Fibroblast of lung (primary cell): Measurements from ENCODE around the gene MRPS34. TPM values are rescaled to one million over a fixed set of nuclear protein-coding genes. Genes with fewer than 3 reads are reported as not detected.

Source experiments
- DNase-seq, 2 donors: peaks; one replicate each; pipeline versions ENCODE4 v3.0.0 to v3.0.0-alpha.2; 2010; ENCODE audit warnings: low read depth in 2 of 2
- H2AFZ ChIP-seq: 2 replicates; pipeline ENCODE4 v1.5.1; 2012; ENCODE audit warnings: low read length, control low read depth, inconsistent platforms
- H3K27ac ChIP-seq: 2 replicates; pipeline ENCODE4 v1.5.1; 2011; ENCODE audit warnings: low read length, control low read depth; ENCODE audit not compliant: insufficient read depth
- H3K27me3 ChIP-seq: 2 replicates; pipeline ENCODE4 v1.5.1; 2011; ENCODE audit warnings: mild to moderate bottlenecking, low read length; ENCODE audit not compliant: control insufficient read depth, insufficient read depth
- H3K36me3 ChIP-seq: 2 replicates; pipeline ENCODE4 v1.5.1; 2011; ENCODE audit warnings: low read length; ENCODE audit not compliant: control insufficient read depth, insufficient read depth
- H3K4me1 ChIP-seq: 2 replicates; pipeline ENCODE4 v1.5.1; 2011; ENCODE audit warnings: low read length; ENCODE audit not compliant: control insufficient read depth, insufficient read depth; ENCODE audit errors: extremely low read depth
- H3K4me2 ChIP-seq: 2 replicates; pipeline ENCODE4 v1.5.1; 2011; ENCODE audit warnings: low read length, control low read depth; ENCODE audit not compliant: insufficient read depth; ENCODE audit errors: extremely low read depth
- H3K4me3 ChIP-seq, 4 experiments: fragments of 200-600 bp in 1 of 4; sonication (generic) in 1 of 4; replicated peaks in 1 of 4; 2 replicates each; pipeline ENCODE4 v1.5.1; 2011 to 2016; ENCODE audit warnings: low read length in 4 of 4, low read depth in 3 of 4, mild to moderate bottlenecking in 3 of 4, control low read depth in 2 of 4, inconsistent platforms in 1 of 4, mixed read lengths in 1 of 4; ENCODE audit not compliant: insufficient read depth in 1 of 4; ENCODE audit errors: control extremely low read depth in 1 of 4
- H3K79me2 ChIP-seq: 2 replicates; pipeline ENCODE4 v1.5.1; 2012; ENCODE audit warnings: mild to moderate bottlenecking, low read length, inconsistent platforms; ENCODE audit not compliant: control insufficient read depth, insufficient read depth
- H3K9ac ChIP-seq: 2 replicates; pipeline ENCODE4 v1.5.1; 2011; ENCODE audit warnings: mild to moderate bottlenecking, low read length, control low read depth; ENCODE audit not compliant: insufficient read depth
- H3K9me3 ChIP-seq: 2 replicates; pipeline ENCODE4 v1.5.1; 2012; ENCODE audit warnings: low read depth, low read length; ENCODE audit not compliant: control insufficient read depth, insufficient read depth
- H4K20me1 ChIP-seq: 2 replicates; pipeline ENCODE4 v1.5.1; 2011; ENCODE audit warnings: low read length; ENCODE audit not compliant: control insufficient read depth, insufficient read depth; ENCODE audit errors: extremely low read depth
- EZH2 ChIP-seq: IDR thresholded peaks from 2 replicates; pipeline ENCODE4 v1.5.1; 2012; ENCODE audit warnings: low read length, control low read depth, mild to moderate bottlenecking; ENCODE audit errors: missing control alignments
- polyA plus RNA-seq, 2 donors: library from polyadenylated mRNA; depleted of rRNA in 1 of 2; stranded (reverse) in 1 of 2; unstranded in 1 of 2; fragments of >200 nt; gene quantifications; 2 replicates each; pipeline ENCODE4 v1.2.1, GENCODE V29; 2011 to 2012; ENCODE audit warnings: missing spikeins in 1 of 2
- total RNA-seq: library from RNA; depleted of rRNA; stranded (reverse); fragments of >200 nt; gene quantifications from 2 replicates; pipeline ENCODE4 v1.2.1, GENCODE V29; 2014
- TF ChIP-seq, protein P1 (sequence below), 2 donors: IDR thresholded peaks in 1 of 2; conservative IDR thresholded peaks in 1 of 2; 1 replicate in 1 of 2; 2 replicates in 1 of 2; pipeline ENCODE4 v1.5.1; 2011 to 2012; ENCODE audit warnings: low read length in 2 of 2, control low read depth in 1 of 2, inconsistent platforms in 1 of 2, low read depth in 1 of 2, mild to moderate bottlenecking in 1 of 2

Gene MRPS34
- total and polyA plus RNA-seq, 2 donors (not counting 1 experiment from before 2014, with no cell fraction given): 40.1 to 74.3 TPM

DNA sequence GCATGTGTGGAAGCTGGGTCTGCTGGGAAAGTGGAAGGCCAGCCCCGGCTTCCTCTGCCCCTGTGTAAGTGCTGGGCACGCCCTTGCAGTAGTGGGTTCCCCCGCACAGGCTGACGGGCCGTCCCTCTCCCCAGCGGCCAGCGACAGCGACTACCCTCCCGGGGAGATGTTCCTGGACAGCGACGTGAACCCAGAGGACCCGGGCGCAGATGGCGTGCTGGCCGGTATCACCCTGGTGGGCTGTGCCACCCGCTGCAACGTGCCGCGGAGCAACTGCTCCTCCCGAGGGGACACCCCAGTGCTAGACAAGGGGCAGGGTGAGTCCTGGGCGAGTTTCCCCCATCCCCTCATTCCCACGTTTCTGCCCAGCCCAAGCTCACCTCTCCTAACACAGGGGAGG is 7.1 kb downstream of the MRPS34 start:
- H3K36me3 ChIP-seq: peaks cover 54% of the 10 kb centered on the region
- H3K9ac ChIP-seq: no peak overlapping the region

DNA sequence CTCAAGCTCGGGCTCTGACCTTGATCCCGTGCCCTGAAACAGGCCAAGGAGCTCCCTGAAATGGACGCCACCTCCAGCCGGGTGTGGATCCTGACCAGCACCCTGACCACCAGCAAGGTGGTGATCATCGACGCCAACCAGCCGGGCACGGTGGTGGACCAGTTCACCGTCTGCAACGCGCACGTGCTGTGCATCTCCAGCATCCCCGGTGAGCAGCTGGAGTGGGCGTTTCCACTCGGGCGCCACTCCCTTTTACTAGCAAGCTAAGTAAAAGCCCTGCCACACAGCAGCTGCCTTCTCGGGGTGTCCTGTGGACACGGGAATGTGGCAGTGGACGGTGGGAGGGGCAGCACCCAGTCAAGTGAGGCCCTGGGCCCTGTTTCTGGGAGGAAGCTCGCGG is 8.0 kb downstream of the MRPS34 start:
- Histone ChIP-seq H4K20me1 (no peaks in the 10 kb centered on the region), H3K27ac (no peak overlapping the region), H3K9me3 (no peaks in the 10 kb centered on the region), H2AFZ (no peak overlapping the region), H3K27me3 (no peaks in the 10 kb centered on the region), H3K79me2 (no peaks in the 10 kb centered on the region), H3K9ac (no peak overlapping the region), H3K36me3 (peaks cover 57% of the 10 kb centered on the region), H3K4me1 (no peaks in the 10 kb centered on the region), H3K4me2 (no peak overlapping the region), H3K4me3 (no peak overlapping the region)
- DNase-seq: no peak
- TF ChIP-seq, protein P1, sequence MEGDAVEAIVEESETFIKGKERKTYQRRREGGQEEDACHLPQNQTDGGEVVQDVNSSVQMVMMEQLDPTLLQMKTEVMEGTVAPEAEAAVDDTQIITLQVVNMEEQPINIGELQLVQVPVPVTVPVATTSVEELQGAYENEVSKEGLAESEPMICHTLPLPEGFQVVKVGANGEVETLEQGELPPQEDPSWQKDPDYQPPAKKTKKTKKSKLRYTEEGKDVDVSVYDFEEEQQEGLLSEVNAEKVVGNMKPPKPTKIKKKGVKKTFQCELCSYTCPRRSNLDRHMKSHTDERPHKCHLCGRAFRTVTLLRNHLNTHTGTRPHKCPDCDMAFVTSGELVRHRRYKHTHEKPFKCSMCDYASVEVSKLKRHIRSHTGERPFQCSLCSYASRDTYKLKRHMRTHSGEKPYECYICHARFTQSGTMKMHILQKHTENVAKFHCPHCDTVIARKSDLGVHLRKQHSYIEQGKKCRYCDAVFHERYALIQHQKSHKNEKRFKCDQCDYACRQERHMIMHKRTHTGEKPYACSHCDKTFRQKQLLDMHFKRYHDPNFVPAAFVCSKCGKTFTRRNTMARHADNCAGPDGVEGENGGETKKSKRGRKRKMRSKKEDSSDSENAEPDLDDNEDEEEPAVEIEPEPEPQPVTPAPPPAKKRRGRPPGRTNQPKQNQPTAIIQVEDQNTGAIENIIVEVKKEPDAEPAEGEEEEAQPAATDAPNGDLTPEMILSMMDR (conservative IDR thresholded peaks at IDR 0.05 in 1 of 2, IDR thresholded peaks at IDR 0.05 in 1 of 2; ENCODE audit: low read depth in 1 of 2, low read length in 2 of 2): no peak
- no peak for TF ChIP-seq EZH2

More for the DNA sequence above, 7.1 kb downstream of the MRPS34 start:
- Histone ChIP-seq H2AFZ (no peak overlapping the region), H3K4me3 (no peak overlapping the region), H3K9me3 (no peaks in the 10 kb centered on the region), H3K79me2 (no peaks in the 10 kb centered on the region), H3K4me2 (no peak overlapping the region), H3K27ac (no peak overlapping the region), H3K27me3 (no peaks in the 10 kb centered on the region), H4K20me1 (no peaks in the 10 kb centered on the region), H3K4me1 (peaks cover 8% of the 10 kb centered on the region)
- TF ChIP-seq EZH2: no peak
- TF ChIP-seq, protein P1 (conservative IDR thresholded peaks at IDR 0.05 in 1 of 2, IDR thresholded peaks at IDR 0.05 in 1 of 2; ENCODE audit: low read depth in 1 of 2, low read length in 2 of 2): no peak
- DNase-seq: no peak

DNA sequence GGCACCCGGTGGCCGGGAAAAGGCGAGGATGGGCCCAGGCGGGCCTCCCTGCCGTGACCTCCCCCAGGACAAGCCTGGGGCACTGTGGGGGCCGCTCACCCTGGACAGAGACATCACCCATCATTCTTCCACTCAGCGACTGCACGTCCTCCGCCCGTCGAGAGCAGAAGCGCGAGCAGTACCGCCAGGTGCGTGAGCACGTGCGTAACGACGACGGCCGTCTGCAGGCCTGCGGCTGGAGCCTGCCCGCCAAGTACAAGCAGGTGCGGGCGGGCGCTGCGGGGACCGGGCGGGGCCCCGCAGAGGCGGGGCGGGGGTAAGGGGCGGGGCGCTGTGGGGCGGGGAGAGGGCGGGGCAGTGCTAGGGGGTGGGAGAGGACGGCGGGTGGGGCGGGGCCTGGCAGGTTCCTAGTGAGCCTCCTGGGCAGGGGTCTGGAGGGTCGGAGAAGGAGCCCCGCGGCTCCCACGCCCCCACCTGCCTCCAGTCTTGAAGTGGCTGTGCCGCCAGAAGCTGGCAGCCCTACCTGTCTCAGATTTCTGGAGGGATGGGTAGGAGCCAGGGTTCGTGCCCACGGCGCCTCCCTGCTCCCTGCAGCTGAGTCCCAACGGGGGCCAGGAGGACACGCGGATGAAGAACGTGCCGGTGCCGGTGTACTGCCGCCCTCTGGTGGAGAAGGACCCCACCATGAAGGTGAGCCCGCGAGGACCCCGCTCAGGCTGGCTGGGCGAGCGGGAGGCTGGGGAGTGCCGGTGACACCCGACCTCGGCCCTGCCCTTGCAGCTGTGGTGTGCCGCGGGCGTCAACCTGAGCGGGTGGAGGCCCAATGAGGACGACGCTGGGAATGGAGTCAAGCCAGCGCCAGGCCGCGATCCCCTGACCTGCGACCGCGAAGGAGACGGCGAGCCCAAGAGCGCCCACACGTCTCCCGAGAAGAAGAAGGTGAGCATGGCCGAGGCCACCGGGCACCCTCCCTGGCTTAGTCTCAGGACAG is 9.1 kb downstream of the MRPS34 start:
- TF ChIP-seq EZH2: no peak
- TF ChIP-seq, protein P1 (conservative IDR thresholded peaks at IDR 0.05 in 1 of 2, IDR thresholded peaks at IDR 0.05 in 1 of 2; ENCODE audit: low read depth in 1 of 2, low read length in 2 of 2): peak in 1 of 2 donors; percentile 34
- Histone ChIP-seq H3K4me2 (no peak overlapping the region), H3K27ac (no peak overlapping the region), H3K4me1 (no peaks in the 10 kb centered on the region), H3K9me3 (no peaks in the 10 kb centered on the region), H3K79me2 (no peaks in the 10 kb centered on the region), H3K36me3 (peaks cover 51% of the 10 kb centered on the region), H4K20me1 (no peaks in the 10 kb centered on the region), H2AFZ (no peak overlapping the region), H3K4me3 (no peak overlapping the region), H3K9ac (no peak overlapping the region), H3K27me3 (no peaks in the 10 kb centered on the region)
- DNase-seq: peak; percentile 25 to 35
